Activated T-cell treated with anti-CD3 and anti-CD28 coated beads, Interleukin-2, amount 50 U/mL, for 4 hours (primary cell): ENCODE data around the gene KIF6. TPM values are rescaled to one million over a fixed set of nuclear protein-coding genes. Genes with fewer than 3 reads are reported as not detected.

Experiments used
- ATAC-seq, 2 donors: fragments of 200-7000 bp; cut with Tn5 transposase; one replicate each; pipeline ENCODE4 v1.10.0; 2021
- DNase-seq: peaks from one replicate; pipeline ENCODE4 v3.0.0-alpha.2; 2020
- H3K27me3 Mint-ChIP-seq: one replicate; pipeline ENCODE4 v1.8.0; 2021; ENCODE audit warnings: low read depth, mixed read lengths
- H3K36me3 Mint-ChIP-seq: one replicate; pipeline ENCODE4 v1.8.0; 2022; ENCODE audit warnings: mixed read lengths; ENCODE audit not compliant: insufficient read depth
- H3K4me1 Mint-ChIP-seq: one replicate; pipeline ENCODE4 v1.8.0; 2021; ENCODE audit warnings: low read depth, mixed read lengths
- H3K4me3 Mint-ChIP-seq: one replicate; pipeline ENCODE4 v1.8.0; 2021; ENCODE audit warnings: mild to moderate bottlenecking, moderate library complexity, mixed read lengths
- H3K9me3 Mint-ChIP-seq: one replicate; pipeline ENCODE4 v1.8.0; 2021; ENCODE audit warnings: mixed read lengths
- total RNA-seq, 3 donors: library from RNA; stranded (reverse); gene quantifications; one replicate each; pipeline ENCODE4 v1.2.1, GENCODE V29; 2021

KIF6 gene
- total RNA-seq, 3 donors from 2014 or later, result 0.18 to 0.41 (median 0.40) TPM

DNA sequence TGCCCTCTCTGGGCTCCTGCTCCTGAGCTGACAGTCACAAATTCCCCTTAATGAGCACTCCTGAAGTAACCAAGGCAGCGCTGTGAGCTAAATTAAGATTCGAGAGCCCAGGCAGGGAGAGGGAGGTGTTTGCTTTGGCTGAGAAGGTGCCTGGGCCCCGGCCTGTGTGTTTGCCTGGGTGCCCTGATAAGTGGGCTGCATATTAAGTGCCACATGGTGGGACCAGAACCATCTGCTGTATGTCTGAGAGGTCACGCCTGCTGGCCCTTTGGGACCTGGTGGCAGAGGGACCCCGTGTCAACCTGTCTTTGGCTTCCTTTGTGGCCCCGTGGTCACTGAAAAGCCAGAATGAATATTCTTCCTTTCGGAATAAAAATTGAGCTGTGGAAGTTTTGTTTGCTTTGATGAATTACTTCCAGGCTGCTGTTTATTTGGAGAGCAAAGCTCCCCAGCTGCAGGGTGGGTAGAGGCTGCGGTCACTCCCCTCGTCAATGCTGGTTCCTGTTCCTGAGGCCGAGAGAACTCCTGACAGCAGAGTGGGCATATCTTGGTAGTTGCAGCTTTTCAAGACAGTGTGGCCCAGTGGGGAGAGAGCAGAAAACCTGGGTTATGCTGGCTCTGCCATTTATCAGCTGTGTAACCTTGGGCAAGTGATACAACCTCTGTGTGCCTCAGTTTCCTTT is 385.2 kb downstream of the KIF6 start:
- DNase-seq, result no peak
- ATAC-seq, result no peak
- Mint-ChIP-seq H3K4me3 (no peak overlapping the region), H3K4me1 (peaks cover 17% of the 10 kb centered on the region), H3K9me3 (no peaks in the 10 kb centered on the region), H3K36me3 (no peaks in the 10 kb centered on the region), H3K27me3 (peaks cover 19% of the 10 kb centered on the region)

- no peak for DNase-seq
- no peak for ATAC-seq
- peaks cover 17% of the 10 kb centered on the region for H3K4me1 Mint-ChIP-seq
- H3K27me3 Mint-ChIP-seq, result peaks cover 19% of the 10 kb centered on the region
- H3K36me3 Mint-ChIP-seq, result no peaks in the 10 kb centered on the region
- H3K4me3 Mint-ChIP-seq, result no peak overlapping the region
- no peaks in the 10 kb centered on the region for H3K9me3 Mint-ChIP-seq
Measured at GRCh38 chr6:39339096-39339867, 385.9 kb downstream of the KIF6 start.

- Mint-ChIP-seq H3K4me1 (peaks cover 17% of the 10 kb centered on the region), H3K27me3 (peaks cover 19% of the 10 kb centered on the region), H3K36me3 (no peaks in the 10 kb centered on the region), H3K9me3 (no peaks in the 10 kb centered on the region), H3K4me3 (no peak overlapping the region)
- DNase-seq (no peak), ATAC-seq (no peak)
Measured at GRCh38 chr6:39338397-39338796, 386.8 kb downstream of the KIF6 start.

DNA sequence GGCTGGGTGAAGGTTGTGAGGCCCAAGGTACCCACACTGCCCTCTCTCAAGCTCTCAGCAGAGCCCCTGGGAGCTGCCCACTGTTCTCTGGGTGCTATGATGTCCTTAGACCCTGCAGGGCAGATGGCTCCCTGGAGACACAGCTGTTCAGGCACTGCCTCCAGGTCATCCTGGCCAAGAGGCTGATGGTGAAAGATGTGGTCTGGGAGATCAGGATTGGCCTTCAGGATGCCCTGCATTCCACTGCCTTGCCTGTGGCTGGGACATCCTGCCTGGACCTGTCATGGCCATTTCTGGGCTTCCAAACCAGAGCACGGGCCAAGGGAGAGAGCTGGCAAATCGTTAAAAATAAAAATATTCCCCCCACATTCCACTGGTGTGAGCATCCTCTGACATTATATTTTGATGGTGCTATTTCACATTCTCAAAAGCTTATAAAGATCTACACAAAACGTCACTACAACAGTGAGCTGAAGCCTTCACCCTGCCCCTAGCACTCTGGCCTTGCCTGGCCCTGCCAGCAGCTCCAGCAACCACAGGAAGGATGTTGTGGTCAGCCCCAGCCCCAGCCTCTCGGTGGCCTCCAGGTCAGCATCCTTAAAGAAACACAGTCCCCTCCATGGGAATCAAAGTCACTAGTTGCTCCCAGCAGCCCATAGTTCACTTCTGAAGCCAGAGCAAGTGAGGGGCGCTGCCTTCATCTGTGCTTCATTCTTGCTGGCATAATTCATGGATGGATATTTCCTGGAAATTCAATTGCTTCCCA is 389.2 kb downstream of the KIF6 start:
- ATAC-seq (no peak), DNase-seq (no peak)
- H3K9me3 Mint-ChIP-seq, result no peaks in the 10 kb centered on the region
- peaks cover 29% of the 10 kb centered on the region for H3K27me3 Mint-ChIP-seq
- no peaks in the 10 kb centered on the region for H3K36me3 Mint-ChIP-seq
- H3K4me1 Mint-ChIP-seq, result peaks cover 15% of the 10 kb centered on the region
- H3K4me3 Mint-ChIP-seq, result no peak overlapping the region

- Mint-ChIP-seq H3K9me3 (no peaks in the 10 kb centered on the region), H3K4me3 (no peak overlapping the region), H3K27me3 (peaks cover 32% of the 10 kb centered on the region), H3K36me3 (no peaks in the 10 kb centered on the region), H3K4me1 (peaks cover 15% of the 10 kb centered on the region)
- ATAC-seq (no peak), DNase-seq (no peak)
Measured at GRCh38 chr6:39333644-39334438, 391.4 kb downstream of the KIF6 start.

- H3K4me3 Mint-ChIP-seq, result no peak overlapping the region
- peaks cover 26% of the 10 kb centered on the region for H3K27me3 Mint-ChIP-seq
- H3K4me1 Mint-ChIP-seq, result no peaks in the 10 kb centered on the region
- DNase-seq (no peak), ATAC-seq (no peak)
- H3K9me3 Mint-ChIP-seq, result no peaks in the 10 kb centered on the region
- H3K36me3 Mint-ChIP-seq, result no peaks in the 10 kb centered on the region
Measured at GRCh38 chr6:39330476-39330875, 394.7 kb downstream of the KIF6 start.

GRCh38 chr6:39330057-39330456 is 395.2 kb downstream of the KIF6 start:
- H3K36me3 Mint-ChIP-seq, result no peaks in the 10 kb centered on the region
- H3K4me1 Mint-ChIP-seq, result no peaks in the 10 kb centered on the region
- ATAC-seq, result no peak
- peaks cover 29% of the 10 kb centered on the region for H3K27me3 Mint-ChIP-seq
- H3K4me3 Mint-ChIP-seq, result no peak overlapping the region
- H3K9me3 Mint-ChIP-seq, result no peaks in the 10 kb centered on the region
- DNase-seq, result no peak

GRCh38 chr6:39328066-39328465 is 397.1 kb downstream of the KIF6 start:
- Mint-ChIP-seq H3K9me3 (no peaks in the 10 kb centered on the region), H3K4me3 (no peak overlapping the region), H3K27me3 (peaks cover 29% of the 10 kb centered on the region), H3K36me3 (no peaks in the 10 kb centered on the region), H3K4me1 (no peaks in the 10 kb centered on the region)
- DNase-seq (no peak), ATAC-seq (no peak)

DNA sequence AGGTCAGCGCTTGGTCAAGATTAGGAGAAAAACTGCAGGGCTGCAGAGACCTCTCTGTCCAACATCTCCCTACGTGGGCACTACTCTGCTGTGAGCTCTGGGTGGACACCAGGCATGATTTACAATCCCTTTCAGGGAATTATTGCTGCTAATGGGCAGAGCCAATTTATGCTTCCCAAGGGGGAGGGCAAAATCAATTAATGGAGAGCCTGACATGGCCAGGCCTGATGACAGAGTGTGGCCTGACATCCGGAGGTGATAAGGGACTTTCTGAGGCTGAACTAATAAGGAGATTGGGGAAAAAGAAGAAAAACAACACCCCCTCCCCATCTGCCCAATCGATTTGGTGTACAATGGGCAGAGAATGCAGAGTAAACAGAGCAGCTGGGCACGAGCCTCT is 397.7 kb downstream of the KIF6 start:
- no peaks in the 10 kb centered on the region for H3K36me3 Mint-ChIP-seq
- no peak for DNase-seq
- H3K27me3 Mint-ChIP-seq, result peaks cover 29% of the 10 kb centered on the region
- no peak for ATAC-seq
- H3K9me3 Mint-ChIP-seq, result no peaks in the 10 kb centered on the region
- H3K4me1 Mint-ChIP-seq, result no peaks in the 10 kb centered on the region
- no peak overlapping the region for H3K4me3 Mint-ChIP-seq

DNA sequence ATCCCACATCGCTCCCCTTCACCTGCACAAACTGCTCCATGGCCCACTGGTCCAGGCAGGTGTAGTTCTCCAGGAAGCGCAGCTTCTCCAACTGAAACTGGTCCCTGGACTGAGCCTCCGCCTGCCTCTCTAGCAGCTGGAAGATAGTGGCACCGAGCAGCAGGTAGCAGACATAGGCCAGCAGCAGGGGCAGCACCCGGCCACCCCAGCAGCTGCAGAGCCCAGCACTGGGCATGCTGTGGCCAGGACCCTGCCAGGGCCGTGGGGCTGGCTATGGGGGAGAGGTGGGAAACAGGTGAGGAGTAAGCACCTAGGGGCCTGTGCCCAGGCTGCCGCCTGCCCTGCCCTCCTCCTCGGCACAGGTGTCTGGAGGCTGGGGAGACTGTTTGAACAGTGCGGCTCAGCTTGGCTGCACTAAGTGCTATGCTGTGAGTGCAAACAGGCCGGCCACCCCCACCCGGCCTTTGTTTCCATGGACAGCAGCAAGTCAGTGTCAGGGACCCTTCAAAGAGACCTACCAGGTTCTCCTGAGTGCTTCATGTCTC is 402.8 kb downstream of the KIF6 start, which contains the start of gene KCNK16:
TSS of gene KCNK16 (minus strand) at position 397 of the 545 bp plus-strand sequence. CDS start at position 235, 162 bp downstream.
- peaks cover 13% of the 10 kb centered on the region for H3K27me3 Mint-ChIP-seq
- H3K4me3 Mint-ChIP-seq, result no peak within 1 kb of the TSS
- H3K36me3 Mint-ChIP-seq, result no peaks in the 10 kb centered on the region
- H3K9me3 Mint-ChIP-seq, result no peaks in the 10 kb centered on the region
- ATAC-seq (no peak), DNase-seq (no peak)
- no peaks in the 10 kb centered on the region for H3K4me1 Mint-ChIP-seq

DNA sequence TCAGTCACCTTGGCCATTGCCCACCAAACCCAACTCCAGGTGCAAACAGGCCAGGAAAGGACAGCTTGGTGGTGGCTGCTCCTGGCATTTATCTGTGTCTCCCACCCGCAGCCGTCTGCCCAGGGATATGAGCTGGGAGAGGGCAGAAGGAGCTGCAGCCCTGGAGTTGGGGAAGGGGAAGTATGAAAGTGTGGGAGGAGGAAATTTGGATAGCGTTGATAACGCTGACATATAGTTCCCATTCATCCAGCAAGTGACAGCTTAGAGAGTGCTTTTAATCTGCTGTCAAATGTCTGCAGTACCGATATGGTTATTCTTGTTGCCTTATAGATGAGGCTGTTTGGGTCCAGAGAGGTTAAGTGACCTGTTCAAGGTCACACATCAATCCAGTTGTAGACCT is 403.4 kb downstream of the KIF6 start:
- H3K4me3 Mint-ChIP-seq, result no peak overlapping the region
- H3K27me3 Mint-ChIP-seq, result peaks cover 15% of the 10 kb centered on the region
- DNase-seq (no peak), ATAC-seq (no peak)
- no peaks in the 10 kb centered on the region for H3K9me3 Mint-ChIP-seq
- no peaks in the 10 kb centered on the region for H3K36me3 Mint-ChIP-seq
- no peaks in the 10 kb centered on the region for H3K4me1 Mint-ChIP-seq

DNA sequence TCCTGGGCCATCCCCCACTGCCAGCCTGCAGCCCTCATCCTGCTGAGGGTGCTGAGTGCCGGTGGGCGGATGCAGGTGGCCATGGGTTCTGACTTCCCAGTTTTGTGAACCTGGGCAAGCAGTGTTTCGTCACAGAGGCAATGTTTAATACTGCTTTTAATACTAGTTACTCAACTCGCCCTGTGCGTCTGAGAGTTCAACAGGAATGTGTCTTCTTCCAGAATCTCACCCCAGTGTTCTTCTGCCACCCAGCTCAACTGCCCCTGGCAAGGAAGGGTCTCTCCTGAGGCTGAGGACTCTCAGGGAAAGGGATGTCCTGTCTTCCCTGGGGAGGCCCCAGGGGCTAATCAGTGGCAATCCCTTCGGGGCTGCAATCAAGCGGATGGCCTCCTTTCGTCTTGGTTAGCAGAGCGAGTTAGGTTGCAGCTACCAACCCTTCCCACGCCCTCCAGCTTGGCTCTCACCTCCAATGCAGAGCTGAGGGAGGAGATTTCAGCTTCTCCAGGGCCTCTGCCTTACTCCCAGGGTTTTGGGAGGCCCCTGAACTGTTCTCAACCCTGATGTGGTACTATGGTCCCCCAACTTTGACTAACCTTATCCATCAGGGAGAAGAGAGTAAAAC is 404.7 kb downstream of the KIF6 start:
- H3K4me3 Mint-ChIP-seq, result no peak overlapping the region
- no peaks in the 10 kb centered on the region for H3K36me3 Mint-ChIP-seq
- no peaks in the 10 kb centered on the region for H3K9me3 Mint-ChIP-seq
- ATAC-seq (no peak), DNase-seq (no peak)
- peaks cover 22% of the 10 kb centered on the region for H3K27me3 Mint-ChIP-seq
- no peaks in the 10 kb centered on the region for H3K4me1 Mint-ChIP-seq

DNA sequence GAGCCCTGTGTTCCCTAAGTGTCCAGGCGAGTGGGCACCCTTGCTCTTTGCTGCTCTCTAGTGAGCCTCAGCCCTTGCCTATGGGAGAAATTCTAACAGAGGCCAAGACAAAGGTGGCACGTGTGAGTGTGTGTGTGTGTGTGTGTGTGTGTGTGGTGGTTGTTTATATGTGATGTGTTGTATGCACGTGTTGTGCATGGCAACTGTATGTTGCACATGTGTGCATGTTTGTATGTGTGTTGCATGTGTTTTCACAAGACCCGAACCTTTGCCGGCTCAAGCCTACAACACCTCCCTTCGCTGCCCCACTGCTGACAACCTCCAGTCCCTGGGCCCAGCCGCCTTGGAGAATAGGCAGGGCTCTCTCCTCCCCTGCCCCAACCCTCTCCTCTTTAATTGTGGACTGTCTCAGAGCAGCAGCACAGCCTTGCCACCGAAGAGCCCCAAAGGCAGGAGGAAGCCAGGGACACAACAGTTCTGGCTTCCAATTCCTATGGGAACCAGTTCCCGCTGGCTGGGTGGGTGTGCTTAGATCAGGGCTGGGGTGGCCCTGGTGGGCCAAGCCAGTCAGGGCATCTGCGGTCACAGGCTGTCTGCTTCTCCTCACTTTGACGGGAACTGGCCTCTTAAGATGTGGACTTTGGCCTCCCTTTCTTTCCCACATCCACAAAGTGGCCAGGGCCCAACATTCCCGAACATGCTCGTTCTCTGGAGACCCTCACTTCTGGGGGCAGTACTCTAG is 405.4 kb downstream of the KIF6 start:
- Mint-ChIP-seq H3K9me3 (no peaks in the 10 kb centered on the region), H3K4me1 (no peaks in the 10 kb centered on the region), H3K27me3 (peaks cover 26% of the 10 kb centered on the region), H3K36me3 (no peaks in the 10 kb centered on the region), H3K4me3 (no peak overlapping the region)
- ATAC-seq (no peak), DNase-seq (no peak)
